Measurements from ENCODE around the gene PBOV1. TPM values are rescaled to one million over a fixed set of nuclear protein-coding genes. Genes with fewer than 3 reads are reported as not detected.

Gene PBOV1
- total RNA-seq, 1 experiment from 2014 or later: not detected

DNA sequence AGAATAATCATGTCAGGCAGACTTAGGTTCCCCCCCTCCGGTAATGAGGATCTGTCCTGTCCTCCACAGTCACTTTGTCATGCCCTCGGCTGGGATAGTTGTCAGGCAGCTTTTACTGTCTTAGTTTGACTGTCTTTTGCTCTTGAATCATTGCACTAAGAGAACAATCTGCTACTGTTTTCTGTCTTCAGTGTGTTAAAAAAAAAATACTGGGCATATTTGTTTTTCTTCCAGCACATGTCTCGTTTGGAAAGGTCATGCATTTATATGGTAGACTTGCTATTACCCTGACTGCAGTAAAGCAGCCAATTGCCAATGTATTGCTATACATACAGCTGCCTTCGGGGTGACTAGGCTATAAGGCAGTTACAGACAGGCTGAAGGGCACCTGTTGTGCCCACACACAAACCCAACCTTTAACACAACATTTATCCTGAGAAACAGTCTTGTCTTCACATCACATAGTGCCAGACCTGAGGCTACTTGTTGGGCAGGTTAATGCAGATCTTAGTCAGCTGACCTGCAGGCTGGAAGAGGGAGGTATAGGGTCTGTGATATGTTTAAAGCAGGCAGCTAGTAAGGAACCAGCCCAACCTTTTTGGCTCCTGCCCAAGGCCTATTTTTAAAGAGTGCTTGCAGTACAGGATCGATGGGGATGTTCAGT lies 29.9 kb downstream of the PBOV1 start:
- Histone ChIP-seq H3K27me3 (ENCODE audit: insufficient read depth, low read length) (no peaks in the 10 kb centered on the region), H3K4me1 (ENCODE audit: control insufficient read depth in 1 of 2, insufficient read depth in 2 of 2, low read length in 2 of 2) (no peaks in the 10 kb centered on the region), H2AFZ (ENCODE audit: low read depth, low read length, poor library complexity, severe bottlenecking) (no peak overlapping the region), H3K9me3 (ENCODE audit: control insufficient read depth in 1 of 2, insufficient read depth in 1 of 2, low read depth in 1 of 2, low read length in 2 of 2) (no peaks in the 10 kb centered on the region), H4K20me1 (ENCODE audit: insufficient read depth) (no peaks in the 10 kb centered on the region), H3K4me3 (replicated peaks in 1 of 2; ENCODE audit: low read depth in 1 of 2, low read length in 2 of 2) (no peak overlapping the region), H3K9ac (ENCODE audit: low read length) (no peak overlapping the region), H3K79me2 (ENCODE audit: insufficient read depth, low read length) (no peaks in the 10 kb centered on the region), H3K9me2 (ENCODE audit: insufficient read depth) (no peaks in the 10 kb centered on the region), H3K4me2 (ENCODE audit: low read length) (no peak overlapping the region), H3K36me3 (ENCODE audit: control insufficient read depth in 1 of 2, insufficient read depth in 2 of 2, low read length in 2 of 2) (no peaks in the 10 kb centered on the region), H3K27ac (ENCODE audit: low read depth, low read length) (no peak overlapping the region)
- ATAC-seq: no peak
- intact Hi-C loops (cut with micrococcal nuclease): no loop called here
- no TSS peak for BruUV-seq (replicated peaks)
- no peak for TF ChIP-seq SP1 (IDR thresholded peaks at IDR 0.05; ENCODE audit: low read depth)
- TF ChIP-seq CBX3 (IDR thresholded peaks at IDR 0.05; ENCODE audit: low read depth): no peak
- no peak for TF ChIP-seq ELF1 (IDR thresholded peaks at IDR 0.05; ENCODE audit: borderline replicate concordance, low read depth)
- no peak for TF ChIP-seq REST (IDR thresholded peaks at IDR 0.05; ENCODE audit: low read depth)
- TF ChIP-seq EZH2phosphoT487 (IDR thresholded peaks at IDR 0.05; ENCODE audit: borderline replicate concordance): no peak
- TF ChIP-seq, protein P1, sequence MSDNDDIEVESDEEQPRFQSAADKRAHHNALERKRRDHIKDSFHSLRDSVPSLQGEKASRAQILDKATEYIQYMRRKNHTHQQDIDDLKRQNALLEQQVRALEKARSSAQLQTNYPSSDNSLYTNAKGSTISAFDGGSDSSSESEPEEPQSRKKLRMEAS (IDR thresholded peaks at IDR 0.05): no peak
- no peak for TF ChIP-seq CEBPB (IDR thresholded peaks at IDR 0.05; ENCODE audit: low read depth)
- no peak for TF ChIP-seq POLR2AphosphoS5 (IDR thresholded peaks at IDR 0.05; ENCODE audit: low read depth, low read length)
- TF ChIP-seq SIN3A (IDR thresholded peaks at IDR 0.05; ENCODE audit: low read depth): no peak
- no peak for TF ChIP-seq RAD21 (IDR thresholded peaks at IDR 0.05; ENCODE audit: low read depth)
- no peak for TF ChIP-seq JUND (IDR thresholded peaks at IDR 0.05)
- ChIA-PET CTCF (no interaction called here), POLR2A (no interaction called here), RAD21 (ENCODE audit: low non-redundant PET in 1 of 2, low total read pairs in 2 of 2, uncharacterized antibody in 2 of 2, unreplicated experiment in 2 of 2) (no interaction called here)
- DNase-seq (ENCODE audit: low read depth, low spot score): no peak
